BJ (cell line): ENCODE measurements around the gene EIF2D. TPM values are rescaled to one million over a fixed set of nuclear protein-coding genes. Genes with fewer than 3 reads are reported as not detected.
"Not testable (repeated sequence)": the region's sequence is repeated elsewhere in the genome, so short reads cannot be mapped to it uniquely, and the experiment has no call there.

Experiments
- CTCF ChIA-PET: fragments of 350-600 bp; formaldehyde crosslinking; extraction: SDS; loops from one replicate; lab custom pipeline; 2021; ENCODE audit warnings: antibody characterized with exemption, inconsistent platforms; lab: Yijun Ruan, JAX
- POLR2A ChIA-PET: fragments of 300-600 bp; sonication (Branson Sonifier 250); formaldehyde crosslinking; extraction: SDS; loops from one replicate; lab custom pipeline; 2021; ENCODE audit warnings: antibody characterized with exemption; lab: Charles Lee
- DNase-seq: peaks from one replicate; pipeline ENCODE4 v3.0.0-alpha.2; 2011; ENCODE audit warnings: low read depth
- H3K27me3 ChIP-seq: 2 replicates; pipeline ENCODE4 v1.6.0; 2011; ENCODE audit warnings: low read length; ENCODE audit not compliant: control insufficient read depth, insufficient read depth
- H3K36me3 ChIP-seq: 2 replicates; pipeline ENCODE4 v1.5.1; 2011; ENCODE audit warnings: low read length; ENCODE audit not compliant: control insufficient read depth, insufficient read depth
- H3K4me3 ChIP-seq: 2 replicates; pipeline ENCODE4 v1.5.1; 2011; ENCODE audit warnings: low read depth, mild to moderate bottlenecking, control low read depth, low read length
- polyA plus RNA-seq: library from polyadenylated mRNA; depleted of rRNA; stranded (reverse); fragments of >200 nt; gene quantifications from 2 replicates; pipeline ENCODE4 v1.2.3, GENCODE V29; 2011
- TF ChIP-seq, protein P1 (sequence below): IDR thresholded peaks from 2 replicates; pipeline ENCODE4 v1.5.1; 2011; ENCODE audit warnings: low read depth, mild to moderate bottlenecking, control low read depth, inconsistent platforms, low read length, moderate library complexity; ENCODE audit not compliant: insufficient read depth

Gene EIF2D
- polyA plus RNA-seq, 1 experiment: 97.4 TPM

DNA sequence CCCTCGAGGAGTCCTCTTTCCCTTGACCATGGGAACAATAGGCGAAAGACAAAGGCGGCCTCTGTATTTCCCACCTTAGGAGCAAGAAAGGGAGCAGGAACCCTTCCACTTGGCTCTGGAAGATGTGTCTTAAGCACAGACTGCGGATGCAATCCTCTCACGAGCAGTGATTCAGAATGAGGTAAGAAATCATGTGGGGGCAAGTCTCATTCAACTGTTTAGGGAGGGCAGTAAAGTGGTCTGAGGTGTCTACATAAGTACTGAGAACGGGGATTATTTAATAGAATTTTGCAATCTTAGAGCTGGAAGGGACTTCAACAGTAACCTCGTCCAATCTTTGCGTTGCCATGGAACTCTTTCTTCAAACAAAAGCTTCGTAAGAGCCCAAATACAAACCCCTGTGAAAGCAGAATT is 21.4 kb upstream of the EIF2D start:
- peak; percentile 81 for DNase-seq
- TF ChIP-seq, protein P1, sequence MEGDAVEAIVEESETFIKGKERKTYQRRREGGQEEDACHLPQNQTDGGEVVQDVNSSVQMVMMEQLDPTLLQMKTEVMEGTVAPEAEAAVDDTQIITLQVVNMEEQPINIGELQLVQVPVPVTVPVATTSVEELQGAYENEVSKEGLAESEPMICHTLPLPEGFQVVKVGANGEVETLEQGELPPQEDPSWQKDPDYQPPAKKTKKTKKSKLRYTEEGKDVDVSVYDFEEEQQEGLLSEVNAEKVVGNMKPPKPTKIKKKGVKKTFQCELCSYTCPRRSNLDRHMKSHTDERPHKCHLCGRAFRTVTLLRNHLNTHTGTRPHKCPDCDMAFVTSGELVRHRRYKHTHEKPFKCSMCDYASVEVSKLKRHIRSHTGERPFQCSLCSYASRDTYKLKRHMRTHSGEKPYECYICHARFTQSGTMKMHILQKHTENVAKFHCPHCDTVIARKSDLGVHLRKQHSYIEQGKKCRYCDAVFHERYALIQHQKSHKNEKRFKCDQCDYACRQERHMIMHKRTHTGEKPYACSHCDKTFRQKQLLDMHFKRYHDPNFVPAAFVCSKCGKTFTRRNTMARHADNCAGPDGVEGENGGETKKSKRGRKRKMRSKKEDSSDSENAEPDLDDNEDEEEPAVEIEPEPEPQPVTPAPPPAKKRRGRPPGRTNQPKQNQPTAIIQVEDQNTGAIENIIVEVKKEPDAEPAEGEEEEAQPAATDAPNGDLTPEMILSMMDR: no peak
- ChIA-PET POLR2A (no interaction called here), CTCF (interaction anchor here (0.7 to 7.4 kb wide), 15 partner anchors 12 to 279 kb away, joined by 3 to 130 read pairs (median 7); partner anchors contain the start of gene EIF2D)
- Histone ChIP-seq H3K36me3 (no peaks in the 10 kb centered on the region), H3K4me3 (no peak overlapping the region), H3K27me3 (peaks cover 2% of the 10 kb centered on the region)

DNA sequence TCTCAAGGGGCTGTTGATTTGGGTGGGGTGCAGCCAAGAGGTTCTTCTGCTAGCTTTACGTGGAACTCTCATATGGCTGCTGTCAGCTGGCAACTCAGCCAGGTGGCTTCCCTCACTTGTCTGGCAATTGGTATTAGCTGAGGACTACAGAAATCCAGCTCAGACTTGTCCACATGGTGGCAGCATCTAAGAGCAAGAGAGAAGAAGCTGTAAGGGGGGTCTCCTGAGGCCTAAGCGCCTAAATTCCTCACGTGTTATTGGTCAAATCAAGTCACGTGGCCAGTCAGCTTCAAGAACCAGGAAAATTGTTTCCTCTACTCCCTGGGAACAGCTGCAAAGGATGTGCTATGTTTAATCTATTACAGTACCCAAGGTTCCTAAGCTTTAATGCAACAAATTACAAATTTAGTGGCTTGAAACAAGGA is 18.8 kb upstream of the EIF2D start:
- ChIA-PET POLR2A (interaction anchor here (0.6 kb wide), 1 partner anchor 19 kb away, joined by 4 read pairs; the partner anchor contains the start of gene EIF2D), CTCF (interaction anchor here (0.7 to 6.2 kb wide), 14 partner anchors 10 to 1248 kb away, joined by 3 to 78 read pairs (median 8); partner anchors contain the start of gene EIF2D)
- TF ChIP-seq, protein P1: peak; percentile 55
- Histone ChIP-seq H3K36me3 (no peaks in the 10 kb centered on the region), H3K4me3 (no peak overlapping the region), H3K27me3 (peaks cover 3% of the 10 kb centered on the region)
- DNase-seq: no peak

DNA sequence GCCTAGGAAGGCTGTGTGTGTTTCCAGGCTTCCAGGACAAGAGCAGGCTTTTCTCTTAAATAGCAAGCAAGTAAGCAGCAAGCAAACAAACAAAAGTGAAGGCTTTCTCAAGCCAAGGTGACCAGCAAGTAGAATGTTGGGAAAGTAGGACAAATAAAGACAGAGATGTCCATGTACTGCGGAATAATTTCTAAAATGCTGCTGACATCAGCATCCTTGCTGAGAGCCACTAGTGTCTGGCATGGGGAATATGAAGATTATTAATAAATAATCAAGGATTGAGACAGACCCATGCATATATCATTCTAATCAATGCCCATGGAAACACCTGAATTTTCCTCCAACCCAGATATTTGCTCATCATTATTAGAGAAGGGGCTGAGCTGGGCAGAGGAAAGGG is 16.7 kb upstream of the EIF2D start:
- ChIA-PET POLR2A (no interaction called here), CTCF (interaction anchor here (0.6 to 6.2 kb wide), 6 partner anchors 9 to 283 kb away, joined by 3 to 78 read pairs (median 6); no protein-coding TSS in a partner anchor)
- H3K36me3 ChIP-seq: no peaks in the 10 kb centered on the region
- no peak overlapping the region for H3K4me3 ChIP-seq
- no peak for DNase-seq
- TF ChIP-seq, protein P1: no peak
- H3K27me3 ChIP-seq: peaks cover 3% of the 10 kb centered on the region

DNA sequence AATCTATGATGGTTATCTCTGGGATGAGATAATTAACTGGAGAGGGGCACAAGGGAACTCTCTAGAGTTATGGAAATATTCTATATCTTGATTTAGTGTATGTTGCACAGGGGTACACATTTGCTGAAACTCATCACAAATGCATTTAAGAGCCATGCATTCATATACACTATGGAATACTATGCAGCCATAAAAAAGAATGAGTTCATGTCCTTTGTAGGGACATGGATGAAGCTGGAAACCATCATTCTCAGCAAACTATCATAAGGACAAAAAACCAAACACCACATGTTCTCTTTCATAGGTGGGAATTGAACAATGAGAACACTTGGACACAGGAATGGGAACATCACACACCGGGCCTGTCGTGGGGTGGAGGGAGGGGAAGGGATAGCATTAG is 14.1 kb upstream of the EIF2D start:
- POLR2A ChIA-PET, H3K4me3 ChIP-seq, H3K27me3 ChIP-seq, H3K36me3 ChIP-seq, DNase-seq: not testable (repeated sequence)
- CTCF ChIA-PET: interaction anchor here (0.7 to 6.2 kb wide), 4 partner anchors 9 to 38 kb away, joined by 3 to 78 read pairs (median 8); partner anchors contain the start of gene DYRK3

DNA sequence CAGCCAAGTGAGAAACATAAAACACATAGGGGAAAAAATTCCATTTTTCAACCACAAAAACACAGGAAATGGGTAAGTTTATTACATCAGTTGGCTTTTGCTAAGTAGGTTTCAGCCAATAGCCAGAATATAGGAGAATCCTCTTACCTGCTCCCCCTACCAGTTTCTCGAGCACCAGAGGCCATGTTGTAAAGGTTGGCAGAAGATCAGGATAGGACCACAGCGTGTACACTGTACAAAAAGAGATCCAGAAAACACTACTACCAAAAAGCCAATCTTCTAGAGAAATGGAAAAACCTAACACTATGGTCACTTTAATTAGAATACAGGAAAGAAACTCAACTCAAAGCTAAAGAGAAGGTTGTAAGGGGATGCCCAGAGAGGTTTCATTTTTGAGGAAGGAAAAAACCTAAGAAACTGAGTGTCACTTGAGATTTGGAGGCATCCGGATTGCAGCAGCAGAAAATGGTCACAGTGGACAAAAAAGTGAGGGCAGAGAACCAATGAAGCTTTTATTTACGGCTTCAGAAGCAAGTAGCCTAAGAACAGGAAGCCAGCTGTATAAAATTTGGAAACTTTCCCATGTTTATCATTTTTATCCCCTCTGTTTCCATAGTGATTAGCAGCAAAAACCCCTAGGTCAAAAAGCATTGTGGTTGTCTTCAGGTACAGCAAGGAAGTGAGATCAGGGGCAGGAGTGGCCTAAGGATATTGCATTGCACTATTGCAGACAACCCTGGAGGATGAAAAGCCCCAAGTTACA is 2.9 kb downstream of the EIF2D start:
- TF ChIP-seq, protein P1: no peak
- Histone ChIP-seq H3K36me3 (peaks cover 2% of the 10 kb centered on the region; the same call in 1 of the 2 replicates), H3K27me3 (no peaks in the 10 kb centered on the region), H3K4me3 (no peak overlapping the region)
- CTCF ChIA-PET: interaction anchor here (0.9 to 5.5 kb wide), 5 partner anchors 16 to 64 kb away, joined by 3 to 43 read pairs (median 3); partner anchors contain the start of gene DYRK3
- POLR2A ChIA-PET: no interaction called here
- DNase-seq: no peak
